Germinal center (tissue), 1 donor: ENCODE measurements around the gene SHB.

ENCODE experiments used
- DNase-seq: peaks from one replicate; pipeline ENCODE4 v3.0.0; 2012; ENCODE audit warnings: mixed read lengths, low spot score

The SHB gene

GRCh38 chr9:38068701-38069628 is at the start of gene SHB:
Gene SHB (minus strand): TSS chr9:38069227. CDS start chr9:38068645, 582 bp downstream.
- DNase-seq = peak; percentile 93

- no peak for DNase-seq
These were observed 48.6 kb upstream of the SHB start for GRCh38 chr9:38117651-38118050.

GRCh38 chr9:38114905-38115304 is 45.9 kb upstream of the SHB start:
- DNase-seq = no peak

- DNase-seq = no peak
These were observed 43.4 kb upstream of the SHB start for GRCh38 chr9:38112456-38112855.

GRCh38 chr9:38112049-38112448 is 43.0 kb upstream of the SHB start:
- no peak for DNase-seq

GRCh38 chr9:38110476-38110875 is 41.4 kb upstream of the SHB start:
- DNase-seq = no peak

GRCh38 chr9:38109601-38110000 is 40.6 kb upstream of the SHB start:
- no peak for DNase-seq

- DNase-seq = no peak
These were observed 39.3 kb upstream of the SHB start for GRCh38 chr9:38108326-38108725.

- no peak for DNase-seq
These were observed 38.8 kb upstream of the SHB start for GRCh38 chr9:38107811-38108304.

GRCh38 chr9:38107405-38107804 is 38.4 kb upstream of the SHB start:
- DNase-seq = no peak

GRCh38 chr9:38106488-38106887 is 37.5 kb upstream of the SHB start:
- DNase-seq = no peak

GRCh38 chr9:38103340-38103739 is 34.3 kb upstream of the SHB start:
- no peak for DNase-seq

- no peak for DNase-seq
These were observed 32.4 kb upstream of the SHB start for GRCh38 chr9:38101423-38101822.

- no peak for DNase-seq
These were observed 27.3 kb upstream of the SHB start for GRCh38 chr9:38096238-38096805.

GRCh38 chr9:38094165-38094564 is 25.1 kb upstream of the SHB start:
- DNase-seq = no peak

GRCh38 chr9:38092656-38093055 is 23.6 kb upstream of the SHB start:
- DNase-seq = no peak

GRCh38 chr9:38092200-38092524 is 23.1 kb upstream of the SHB start:
- no peak for DNase-seq

GRCh38 chr9:38091310-38092199 is 22.5 kb upstream of the SHB start:
- no peak for DNase-seq

GRCh38 chr9:38090170-38090569 is 21.1 kb upstream of the SHB start:
- DNase-seq = no peak

- DNase-seq = no peak
These were observed 20.5 kb upstream of the SHB start for GRCh38 chr9:38089387-38090165.

GRCh38 chr9:38088006-38088925 is 19.2 kb upstream of the SHB start:
- peak; percentile 69 for DNase-seq
